NT2/D1 (cell line): Measurements from ENCODE around the gene LETM1.
"Not testable (repeated sequence)": the region's sequence is repeated elsewhere in the genome, so short reads cannot be mapped to it uniquely, and the experiment has no call there.

Experiments used
- SUZ12 ChIP-seq: IDR thresholded peaks from 2 replicates; pipeline ENCODE4 v1.6.1; 2011; ENCODE audit not compliant: insufficient read length, insufficient read depth; ENCODE audit errors: extremely low read depth
- YY1 ChIP-seq: IDR thresholded peaks from 2 replicates; pipeline ENCODE4 v1.6.1; 2011; ENCODE audit not compliant: insufficient read length, insufficient read depth
- ZNF274 ChIP-seq: IDR thresholded peaks from 2 replicates; pipeline ENCODE4 v1.6.1; 2011; ENCODE audit warnings: mild to moderate bottlenecking, low read depth, low read length

DNA sequence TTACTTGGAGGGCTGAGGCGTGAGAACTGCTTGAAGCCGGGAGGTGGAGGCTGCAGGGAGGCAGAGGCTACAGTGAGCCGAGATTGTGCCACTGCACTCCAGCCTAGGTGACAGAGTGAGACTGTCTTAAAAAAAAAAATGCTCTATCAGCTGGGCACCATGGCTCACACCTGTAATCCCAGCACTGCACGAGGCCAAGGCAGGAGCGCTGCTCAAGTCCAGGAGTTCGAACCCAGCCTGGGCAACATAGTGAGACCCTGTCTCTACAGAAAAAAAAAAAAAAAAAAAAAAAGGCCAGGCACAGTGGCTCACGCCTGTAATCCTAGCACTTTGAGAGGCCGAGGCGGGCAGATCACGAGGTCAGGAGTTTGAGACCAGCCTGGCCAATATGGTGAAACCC is 11.3 kb downstream of the LETM1 start:
- not testable (repeated sequence) for TF ChIP-seq ZNF274, YY1, SUZ12
